K562 (cell line): ENCODE measurements around the gene PRRT1. TPM values are rescaled to one million over a fixed set of nuclear protein-coding genes. Genes with fewer than 3 reads are reported as not detected.

Source experiments
- ATF6 ChIP-seq: sonication (generic); formaldehyde crosslinking; IDR thresholded peaks from 2 replicates; pipeline ENCODE4 v1.4.0; 2020; ENCODE audit warnings: mild to moderate bottlenecking, missing genetic modification reagents
- ESRRA ChIP-seq: fragments of 450-650 bp; IDR thresholded peaks from 2 replicates; pipeline ENCODE4 v1.6.1; 2014; ENCODE audit warnings: low read depth, mild to moderate bottlenecking, moderate library complexity, borderline replicate concordance
- GMEB1 ChIP-seq: fragments of 250-450 bp; sonication (Bioruptor Pico); IDR thresholded peaks from 2 replicates; pipeline ENCODE4 v1.4.0; 2020; ENCODE audit warnings: mild to moderate bottlenecking
- HIVEP1 ChIP-seq: fragments of 250-450 bp; sonication (Bioruptor Pico); IDR thresholded peaks from 2 replicates; pipeline ENCODE4 v1.4.0; 2020; ENCODE audit warnings: mild to moderate bottlenecking
- KLF13 ChIP-seq: fragments of 450-650 bp; IDR thresholded peaks from 2 replicates; pipeline ENCODE4 v1.6.1; 2016; ENCODE audit warnings: missing genetic modification characterization, low read depth, mild to moderate bottlenecking, missing compliant biosample characterization, moderate library complexity, borderline replicate concordance
- KLF6 ChIP-seq: fragments of 250-450 bp; sonication (Bioruptor Pico); IDR thresholded peaks from 2 replicates; pipeline ENCODE4 v1.4.0; 2020; ENCODE audit warnings: mild to moderate bottlenecking, moderate library complexity, borderline replicate concordance
- MECOM ChIP-seq: fragments of 250-450 bp; sonication (Bioruptor Pico); IDR thresholded peaks from 2 replicates; pipeline ENCODE4 v1.8.0; 2022; ENCODE audit warnings: inconsistent platforms
- TAF1 ChIP-seq: IDR thresholded peaks from 2 replicates; pipeline ENCODE4 v1.6.1; 2011; ENCODE audit warnings: mild to moderate bottlenecking, low read length, moderate library complexity; ENCODE audit not compliant: insufficient read depth, control insufficient read depth, severe bottlenecking; ENCODE audit errors: extremely low read depth
- TCF3 ChIP-seq: sonication (generic); formaldehyde crosslinking; IDR thresholded peaks from 2 replicates; pipeline ENCODE4 v1.4.0; 2020; ENCODE audit warnings: mild to moderate bottlenecking, missing genetic modification reagents
- ZBTB11 ChIP-seq, 3 experiments: fragments of 200-800 bp in 1 of 3; fragments of 250-450 bp in 1 of 3; fragments of 450-650 bp in 1 of 3; sonication (Bioruptor Pico) in 1 of 3; sonication (Bioruptor generic) in 1 of 3; formaldehyde crosslinking in 1 of 3; IDR thresholded peaks; 2 replicates each; pipeline versions ENCODE4 v1.6.1 to v1.8.0; 2016 to 2022; ENCODE audit warnings: mild to moderate bottlenecking in 2 of 3, missing genetic modification characterization in 2 of 3, missing compliant biosample characterization in 1 of 3, moderate library complexity in 1 of 3
- ZFPM2 ChIP-seq: fragments of 250-450 bp; sonication (Bioruptor Pico); IDR thresholded peaks from 2 replicates; pipeline ENCODE4 v1.5.1; 2022; ENCODE audit warnings: mild to moderate bottlenecking
- ZNF280B ChIP-seq: fragments of 250-450 bp; sonication (Bioruptor Pico); IDR thresholded peaks from 2 replicates; pipeline ENCODE4 v1.5.1; 2021; ENCODE audit warnings: mild to moderate bottlenecking
- polyA plus RNA-seq, 8 experiments: library from polyadenylated mRNA; depleted of rRNA in 4 of 8; stranded (reverse) in 5 of 8; unstranded in 3 of 8; fragments of >200 nt; fragmentation: Nextera tagmentation in 2 of 8; fragmentation: Illumina TruSeq in 1 of 8; extraction: Ambion mirVana in 2 of 8; extraction: Trizol in 1 of 8; gene quantifications; 2 replicates each; pipeline versions ENCODE4 v1.2.1 to v1.2.3, GENCODE V29; 2011 to 2014; ENCODE audit warnings: inconsistent platforms in 1 of 8, missing spikeins in 1 of 8
- total RNA-seq, 7 experiments: library from RNA; depleted of rRNA in 6 of 7; stranded (reverse); fragments of >200 nt in 6 of 7; fragmentation: Illumina TruSeq in 2 of 7; extraction: Trizol in 2 of 7; gene quantifications; 2 replicates each; pipeline versions ENCODE4 v1.2.1 to v1.2.3, GENCODE V29; 2011 to 2021; ENCODE audit warnings: low replicate concordance in 1 of 7

PRRT1 gene
- total and polyA plus RNA-seq, 9 of the 15 experiments (the other 6 are each of a cell fraction or from before 2014, with no cell fraction given): 0.14 to 3.5 (median 0.41) TPM

- TF ChIP-seq ZBTB11 (CRISPR knock-in tag; IDR thresholded peaks at IDR 0.05) (no peak), ZFPM2 (CRISPR knock-in tag) (no peak), HIVEP1 (CRISPR knock-in tag) (no peak), MECOM (no peak), ESRRA (no peak; the same call in 1 of the 2 replicates), ATF6 (CRISPR knock-in tag) (no peak), GMEB1 (CRISPR knock-in tag) (no peak), TAF1 (peak; percentile 45), TCF3 (CRISPR knock-in tag) (no peak), KLF6 (no peak), ZNF280B (CRISPR knock-in tag) (no peak), KLF13 (no peak)
- TF ChIP-seq, all 486 proteins: peak for 91
Observed at GRCh38 chr6:32194825-32195651, 43.3 kb upstream of the PRRT1 start (continued).
